PC-9 (cell line): ENCODE measurements around the gene ADAMTS8. TPM values are rescaled to one million over a fixed set of nuclear protein-coding genes. Genes with fewer than 3 reads are reported as not detected.

Source experiments
- BruUV-seq: library from RNA; stranded (reverse); fragments of 400-500 nt; replicated peaks from 2 replicates; lab custom pipeline; 2021; lab: Mats Ljungman, UMichigan
- CTCF ChIA-PET: fragments of 300-600 bp; sonication (Branson Sonifier 250); formaldehyde crosslinking; loops from one replicate; lab custom pipeline; 2022; ENCODE audit warnings: antibody characterized with exemption; lab: Charles Lee
- POLR2A ChIA-PET: fragments of 300-600 bp; sonication (Branson Sonifier 250); formaldehyde crosslinking; loops from one replicate; lab custom pipeline; 2022; ENCODE audit warnings: antibody characterized with exemption; ENCODE audit not compliant: unreplicated experiment; lab: Charles Lee
- DNase-seq, 2 experiments: peaks; one replicate each; pipeline versions ENCODE4 v3.0.0 to v3.0.0-alpha.2; 2015 to 2022; ENCODE audit warnings: mixed read lengths in 1 of 2
- H2AFZ ChIP-seq: fragments of 200-600 bp; sonication (generic); 2 replicates; pipeline ENCODE4 v1.8.1; 2017; ENCODE audit warnings: antibody characterized with exemption
- H3F3A ChIP-seq: fragments of 200-600 bp; sonication (generic); 2 replicates; pipeline ENCODE4 v1.8.1; 2017; ENCODE audit warnings: antibody characterized with exemption, mild to moderate bottlenecking, low read depth; ENCODE audit not compliant: insufficient read depth
- H3K27ac ChIP-seq: fragments of 200-600 bp; sonication (generic); 2 replicates; pipeline ENCODE4 v1.6.1; 2016; ENCODE audit warnings: mixed run types
- H3K27me3 ChIP-seq: fragments of 200-600 bp; sonication (generic); 2 replicates; pipeline ENCODE4 v1.6.1; 2016; ENCODE audit warnings: low read depth, mixed run types; ENCODE audit not compliant: insufficient read depth
- H3K36me3 ChIP-seq: fragments of 200-600 bp; sonication (generic); 2 replicates; pipeline ENCODE4 v1.6.1; 2016; ENCODE audit warnings: low read depth, mixed run types
- H3K4me1 ChIP-seq: fragments of 200-600 bp; sonication (generic); replicated peaks from 2 replicates; pipeline ENCODE4 v1.6.1; 2016; ENCODE audit warnings: mixed run types; ENCODE audit not compliant: insufficient read depth
- H3K4me2 ChIP-seq: fragments of 200-600 bp; sonication (generic); 2 replicates; pipeline ENCODE4 v1.6.1; 2017; ENCODE audit warnings: mixed run types
- H3K4me3 ChIP-seq: fragments of 200-600 bp; sonication (generic); 2 replicates; pipeline ENCODE4 v1.6.1; 2016; ENCODE audit warnings: mixed run types
- H3K79me2 ChIP-seq: fragments of 200-600 bp; sonication (generic); 2 replicates; pipeline ENCODE4 v1.6.1; 2017; ENCODE audit warnings: low read depth, mixed run types
- H3K9me2 ChIP-seq: fragments of 200-600 bp; sonication (generic); 2 replicates; pipeline ENCODE4 v1.8.1; 2017; ENCODE audit warnings: mild to moderate bottlenecking; ENCODE audit not compliant: insufficient read depth
- H3K9me3 ChIP-seq: fragments of 200-600 bp; sonication (generic); 2 replicates; pipeline ENCODE4 v1.8.1; 2016; ENCODE audit warnings: low read depth; ENCODE audit not compliant: insufficient read depth
- H4K20me1 ChIP-seq: fragments of 200-600 bp; sonication (generic); 2 replicates; pipeline ENCODE4 v1.8.1; 2017; ENCODE audit not compliant: insufficient read depth
- EZH2 ChIP-seq: fragments of 200-600 bp; sonication (generic); IDR thresholded peaks from 2 replicates; pipeline ENCODE4 v1.8.0; 2017; ENCODE audit warnings: antibody characterized with exemption, low read depth
- intact Hi-C: fragments of 100-400 bp; cut with micrococcal nuclease; formaldehyde crosslinking; loops from one replicate; pipeline ENCODE4 v1.10.0; 2022; ENCODE audit not compliant: unreplicated experiment
- total RNA-seq: library from RNA; stranded (reverse); gene quantifications from 2 replicates; pipeline ENCODE4 v1.2.3, GENCODE V29; 2021
- TF ChIP-seq, protein P1 (sequence below): fragments of 200-600 bp; sonication (generic); conservative IDR thresholded peaks from 2 replicates; pipeline ENCODE4 v1.6.1; 2017; ENCODE audit warnings: mixed run types, antibody characterized with exemption, mild to moderate bottlenecking, moderate library complexity

ADAMTS8 gene
- total RNA-seq, 1 experiment from 2014 or later = not detected

- intact Hi-C loops = no loop called here
- CTCF ChIA-PET = no interaction called here
- Histone ChIP-seq H3K9me2 (no peaks in the 10 kb centered on the region), H3K27ac (no peak overlapping the region), H3K4me1 (no peaks in the 10 kb centered on the region), H3K79me2 (no peaks in the 10 kb centered on the region), H3K4me2 (no peak overlapping the region), H2AFZ (no peak overlapping the region), H3K27me3 (peaks cover 88% of the 10 kb centered on the region), H3K36me3 (no peaks in the 10 kb centered on the region), H4K20me1 (no peaks in the 10 kb centered on the region), H3K9me3 (no peaks in the 10 kb centered on the region), H3F3A (no peaks in the 10 kb centered on the region), H3K4me3 (no peak overlapping the region)
- POLR2A ChIA-PET = no interaction called here
- no TSS peak for BruUV-seq
- peak in 1 of 2 experiments; percentile 5 for DNase-seq
- TF ChIP-seq, protein P1, sequence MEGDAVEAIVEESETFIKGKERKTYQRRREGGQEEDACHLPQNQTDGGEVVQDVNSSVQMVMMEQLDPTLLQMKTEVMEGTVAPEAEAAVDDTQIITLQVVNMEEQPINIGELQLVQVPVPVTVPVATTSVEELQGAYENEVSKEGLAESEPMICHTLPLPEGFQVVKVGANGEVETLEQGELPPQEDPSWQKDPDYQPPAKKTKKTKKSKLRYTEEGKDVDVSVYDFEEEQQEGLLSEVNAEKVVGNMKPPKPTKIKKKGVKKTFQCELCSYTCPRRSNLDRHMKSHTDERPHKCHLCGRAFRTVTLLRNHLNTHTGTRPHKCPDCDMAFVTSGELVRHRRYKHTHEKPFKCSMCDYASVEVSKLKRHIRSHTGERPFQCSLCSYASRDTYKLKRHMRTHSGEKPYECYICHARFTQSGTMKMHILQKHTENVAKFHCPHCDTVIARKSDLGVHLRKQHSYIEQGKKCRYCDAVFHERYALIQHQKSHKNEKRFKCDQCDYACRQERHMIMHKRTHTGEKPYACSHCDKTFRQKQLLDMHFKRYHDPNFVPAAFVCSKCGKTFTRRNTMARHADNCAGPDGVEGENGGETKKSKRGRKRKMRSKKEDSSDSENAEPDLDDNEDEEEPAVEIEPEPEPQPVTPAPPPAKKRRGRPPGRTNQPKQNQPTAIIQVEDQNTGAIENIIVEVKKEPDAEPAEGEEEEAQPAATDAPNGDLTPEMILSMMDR = no peak
- no peak for TF ChIP-seq EZH2
Measured at GRCh38 chr11:130421697-130422096, 6.7 kb downstream of the ADAMTS8 start.

GRCh38 chr11:130421199-130421585 is 7.2 kb downstream of the ADAMTS8 start:
- no peaks in the 10 kb centered on the region for H3K4me1 ChIP-seq
- no peaks in the 10 kb centered on the region for H3K79me2 ChIP-seq
- H2AFZ ChIP-seq = no peak overlapping the region
- H3K9me3 ChIP-seq = no peaks in the 10 kb centered on the region
- no peaks in the 10 kb centered on the region for H3K36me3 ChIP-seq
- H3K27ac ChIP-seq = no peak overlapping the region
- H3K9me2 ChIP-seq = no peaks in the 10 kb centered on the region
- ChIA-PET CTCF (no interaction called here), POLR2A (no interaction called here)
- TF ChIP-seq, protein P1 = no peak
- TF ChIP-seq EZH2 = no peak
- H3K4me3 ChIP-seq = no peak overlapping the region
- no peaks in the 10 kb centered on the region for H3F3A ChIP-seq
- DNase-seq = no peak
- BruUV-seq = no TSS peak
- H4K20me1 ChIP-seq = no peaks in the 10 kb centered on the region
- peaks cover 83% of the 10 kb centered on the region for H3K27me3 ChIP-seq
- H3K4me2 ChIP-seq = no peak overlapping the region
- intact Hi-C loops = no loop called here

GRCh38 chr11:130420478-130421198 is 7.8 kb downstream of the ADAMTS8 start:
- H4K20me1 ChIP-seq = no peaks in the 10 kb centered on the region
- no peaks in the 10 kb centered on the region for H3K36me3 ChIP-seq
- no peak overlapping the region for H3K4me3 ChIP-seq
- H3K9me2 ChIP-seq = no peaks in the 10 kb centered on the region
- no TSS peak for BruUV-seq
- POLR2A ChIA-PET = no interaction called here
- H3K9me3 ChIP-seq = no peaks in the 10 kb centered on the region
- H3K4me1 ChIP-seq = no peaks in the 10 kb centered on the region
- H2AFZ ChIP-seq = no peak overlapping the region
- no peak overlapping the region for H3K27ac ChIP-seq
- no peaks in the 10 kb centered on the region for H3F3A ChIP-seq
- intact Hi-C loops = no loop called here
- CTCF ChIA-PET = no interaction called here
- TF ChIP-seq, protein P1 = no peak
- TF ChIP-seq EZH2 = no peak
- H3K79me2 ChIP-seq = no peaks in the 10 kb centered on the region
- H3K27me3 ChIP-seq = peaks cover 82% of the 10 kb centered on the region
- no peak for DNase-seq
- H3K4me2 ChIP-seq = no peak overlapping the region
